Thyroid gland (tissue), 4 donors: ENCODE data around the gene RASA3.

Source experiments
- POLR2A ChIP-seq, 2 donors: fragments of 450-650 bp; IDR thresholded peaks; one replicate each; pipeline ENCODE4 v1.6.1; 2017; ENCODE audit warnings: antibody characterized with exemption in 2 of 2, mild to moderate bottlenecking in 2 of 2, moderate library complexity in 1 of 2
- TF ChIP-seq, protein P1 (sequence below), 6 experiments: fragments of 200-600 bp in 3 of 6; fragments of 450-650 bp in 3 of 6; sonication (generic) in 3 of 6; IDR thresholded peaks; one replicate each; pipeline ENCODE4 v1.5.1; 2016 to 2019; ENCODE audit warnings: antibody characterized with exemption in 6 of 6, mild to moderate bottlenecking in 2 of 6, inconsistent platforms in 1 of 6, moderate library complexity in 1 of 6

DNA sequence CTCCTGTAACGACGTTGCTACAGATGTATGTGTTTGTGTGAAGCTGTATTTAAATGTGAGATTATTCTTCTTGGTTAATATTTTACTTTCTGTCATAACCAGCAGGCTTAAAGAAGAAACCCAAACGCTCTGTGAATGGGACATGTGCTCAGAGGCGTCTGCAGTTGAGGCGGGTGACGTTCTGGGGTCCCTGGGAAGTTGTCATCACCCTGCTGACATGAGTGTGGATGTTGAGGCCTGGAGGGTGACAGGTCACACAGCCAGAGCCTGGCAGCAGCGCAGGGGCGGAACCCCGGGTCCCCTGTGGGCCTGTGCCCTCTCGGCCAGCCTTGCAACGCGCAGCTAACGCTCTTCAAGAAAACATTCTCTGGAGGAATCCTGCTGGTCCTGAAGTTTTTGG lies 16.6 kb downstream of the RASA3 start:
- TF ChIP-seq POLR2A (IDR thresholded peaks at IDR 0.05): no peak
- TF ChIP-seq, protein P1, sequence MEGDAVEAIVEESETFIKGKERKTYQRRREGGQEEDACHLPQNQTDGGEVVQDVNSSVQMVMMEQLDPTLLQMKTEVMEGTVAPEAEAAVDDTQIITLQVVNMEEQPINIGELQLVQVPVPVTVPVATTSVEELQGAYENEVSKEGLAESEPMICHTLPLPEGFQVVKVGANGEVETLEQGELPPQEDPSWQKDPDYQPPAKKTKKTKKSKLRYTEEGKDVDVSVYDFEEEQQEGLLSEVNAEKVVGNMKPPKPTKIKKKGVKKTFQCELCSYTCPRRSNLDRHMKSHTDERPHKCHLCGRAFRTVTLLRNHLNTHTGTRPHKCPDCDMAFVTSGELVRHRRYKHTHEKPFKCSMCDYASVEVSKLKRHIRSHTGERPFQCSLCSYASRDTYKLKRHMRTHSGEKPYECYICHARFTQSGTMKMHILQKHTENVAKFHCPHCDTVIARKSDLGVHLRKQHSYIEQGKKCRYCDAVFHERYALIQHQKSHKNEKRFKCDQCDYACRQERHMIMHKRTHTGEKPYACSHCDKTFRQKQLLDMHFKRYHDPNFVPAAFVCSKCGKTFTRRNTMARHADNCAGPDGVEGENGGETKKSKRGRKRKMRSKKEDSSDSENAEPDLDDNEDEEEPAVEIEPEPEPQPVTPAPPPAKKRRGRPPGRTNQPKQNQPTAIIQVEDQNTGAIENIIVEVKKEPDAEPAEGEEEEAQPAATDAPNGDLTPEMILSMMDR (IDR thresholded peaks at IDR 0.05): no peak
